Muscle layer of colon (tissue), 2 donors: ENCODE data around the gene NTRK1.
A peak's percentile ranks its signal among the peaks of the same experiment; 100 is the strongest.

Experiments
- H3K27ac ChIP-seq: one replicate; pipeline ENCODE4 v1.7.0; 2013; ENCODE audit warnings: low read depth, mild to moderate bottlenecking, low read length, moderate library complexity
- H3K27me3 ChIP-seq, 2 donors: one replicate each; pipeline ENCODE4 v1.7.0; 2013; ENCODE audit warnings: low read length in 2 of 2, mild to moderate bottlenecking in 2 of 2; ENCODE audit not compliant: insufficient read depth in 2 of 2, control insufficient read depth in 1 of 2
- H3K36me3 ChIP-seq: one replicate; pipeline ENCODE4 v1.7.0; 2013; ENCODE audit warnings: mild to moderate bottlenecking, low read length; ENCODE audit not compliant: insufficient read depth
- H3K4me1 ChIP-seq: one replicate; pipeline ENCODE4 v1.7.0; 2013; ENCODE audit warnings: mild to moderate bottlenecking, low read length; ENCODE audit not compliant: insufficient read depth
- H3K4me3 ChIP-seq, 2 donors: one replicate each; pipeline ENCODE4 v1.7.0; 2013; ENCODE audit warnings: low read length in 2 of 2, low read depth in 1 of 2, mild to moderate bottlenecking in 1 of 2, moderate library complexity in 1 of 2
- H3K9ac ChIP-seq: one replicate; pipeline ENCODE4 v1.7.0; 2013; ENCODE audit warnings: low read length
- H3K9me3 ChIP-seq: one replicate; pipeline ENCODE4 v1.7.0; 2013; ENCODE audit warnings: mild to moderate bottlenecking, low read length
- donor health status: abdominal sarcoma.
- donor health status: Adenocarcinoma of cecum.

The NTRK1 gene

GRCh38 chr1:156860628-156861423, at the start of gene NTRK1:
TSS of gene NTRK1 (plus strand) at chr1:156860865. CDS start at chr1:156860935, 70 bp downstream.
- peak within 1 kb of the TSS; percentile 42 to 60 for H3K4me3 ChIP-seq
- peaks cover 45 to 77% of the 10 kb centered on the region in 2 donors for H3K27me3 ChIP-seq
- no peaks in the 10 kb centered on the region for H3K36me3 ChIP-seq
- H3K9ac ChIP-seq = no peak within 1 kb of the TSS
- no peaks in the 10 kb centered on the region for H3K9me3 ChIP-seq
- peaks cover 16% of the 10 kb centered on the region for H3K4me1 ChIP-seq
- no peak within 1 kb of the TSS for H3K27ac ChIP-seq

- Histone ChIP-seq H3K4me3 (no peak overlapping the region), H3K27ac (no peak overlapping the region), H3K36me3 (no peaks in the 10 kb centered on the region), H3K9me3 (no peaks in the 10 kb centered on the region), H3K27me3 (peaks cover 0 to 22% of the 10 kb centered on the region in 2 donors), H3K9ac (no peak overlapping the region), H3K4me1 (peaks cover 22% of the 10 kb centered on the region)
Measured at GRCh38 chr1:156811168-156811567, 49.5 kb upstream of the NTRK1 start.

- H3K27me3 ChIP-seq = peaks cover 0 to 22% of the 10 kb centered on the region in 2 donors
- H3K27ac ChIP-seq = no peak overlapping the region
- H3K4me3 ChIP-seq = no peak overlapping the region
- peaks cover 18% of the 10 kb centered on the region for H3K4me1 ChIP-seq
- H3K36me3 ChIP-seq = no peaks in the 10 kb centered on the region
- no peaks in the 10 kb centered on the region for H3K9me3 ChIP-seq
- H3K9ac ChIP-seq = no peak overlapping the region
Measured at GRCh38 chr1:156812293-156812990, 48.2 kb upstream of the NTRK1 start.

- no peaks in the 10 kb centered on the region for H3K36me3 ChIP-seq
- H3K9ac ChIP-seq = no peak overlapping the region
- H3K4me3 ChIP-seq = peak overlapping the region in 1 of 2 donors; percentile 47
- H3K4me1 ChIP-seq = peaks cover 18% of the 10 kb centered on the region
- no peaks in the 10 kb centered on the region for H3K9me3 ChIP-seq
- no peak overlapping the region for H3K27ac ChIP-seq
- H3K27me3 ChIP-seq = peaks cover 0 to 22% of the 10 kb centered on the region in 2 donors
Measured at GRCh38 chr1:156813298-156813697, 47.4 kb upstream of the NTRK1 start.

GRCh38 chr1:156813750-156814570, 46.7 kb upstream of the NTRK1 start:
- Histone ChIP-seq H3K27me3 (peaks cover 0 to 22% of the 10 kb centered on the region in 2 donors), H3K4me3 (peak overlapping the region; percentile 3 to 47), H3K9me3 (no peaks in the 10 kb centered on the region), H3K36me3 (no peaks in the 10 kb centered on the region), H3K9ac (no peak overlapping the region), H3K4me1 (peaks cover 18% of the 10 kb centered on the region), H3K27ac (no peak overlapping the region)

GRCh38 chr1:156814571-156815260, 45.9 kb upstream of the NTRK1 start:
- peak overlapping the region in 1 of 2 donors; percentile 47 for H3K4me3 ChIP-seq
- peaks cover 18% of the 10 kb centered on the region for H3K4me1 ChIP-seq
- peaks cover 0 to 22% of the 10 kb centered on the region in 2 donors for H3K27me3 ChIP-seq
- no peaks in the 10 kb centered on the region for H3K9me3 ChIP-seq
- no peaks in the 10 kb centered on the region for H3K36me3 ChIP-seq
- H3K9ac ChIP-seq = no peak overlapping the region
- H3K27ac ChIP-seq = no peak overlapping the region

DNA sequence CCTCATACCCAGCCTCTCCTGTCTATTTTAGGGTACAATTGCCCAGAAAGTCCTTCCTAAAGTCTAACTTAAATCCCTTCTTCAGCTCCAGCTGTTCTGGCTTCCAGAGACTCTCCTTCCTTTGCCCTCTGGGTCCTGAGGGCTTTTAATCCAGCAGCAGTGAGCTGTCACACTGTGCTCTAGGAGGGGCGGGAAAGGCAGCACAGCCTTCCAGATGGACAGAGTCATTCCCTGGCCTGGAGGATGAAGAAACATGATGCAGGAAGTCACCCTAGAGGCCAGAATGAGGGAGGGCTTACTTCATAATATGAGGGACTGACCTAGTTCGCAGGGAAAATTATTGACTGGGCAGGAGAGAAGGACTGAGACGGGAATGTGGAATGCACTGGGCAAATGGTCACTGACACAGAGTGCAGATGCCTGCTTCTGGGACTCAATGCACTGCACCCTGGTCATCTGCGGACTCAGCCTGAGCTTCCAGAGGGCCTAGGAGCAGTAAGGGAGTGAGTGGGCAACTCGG, 45.3 kb upstream of the NTRK1 start:
- H3K4me1 ChIP-seq = peaks cover 18% of the 10 kb centered on the region
- H3K4me3 ChIP-seq = peak overlapping the region in 1 of 2 donors; percentile 24
- H3K36me3 ChIP-seq = no peaks in the 10 kb centered on the region
- no peaks in the 10 kb centered on the region for H3K9me3 ChIP-seq
- H3K9ac ChIP-seq = no peak overlapping the region
- H3K27ac ChIP-seq = no peak overlapping the region
- peaks cover 0 to 22% of the 10 kb centered on the region in 2 donors for H3K27me3 ChIP-seq

DNA sequence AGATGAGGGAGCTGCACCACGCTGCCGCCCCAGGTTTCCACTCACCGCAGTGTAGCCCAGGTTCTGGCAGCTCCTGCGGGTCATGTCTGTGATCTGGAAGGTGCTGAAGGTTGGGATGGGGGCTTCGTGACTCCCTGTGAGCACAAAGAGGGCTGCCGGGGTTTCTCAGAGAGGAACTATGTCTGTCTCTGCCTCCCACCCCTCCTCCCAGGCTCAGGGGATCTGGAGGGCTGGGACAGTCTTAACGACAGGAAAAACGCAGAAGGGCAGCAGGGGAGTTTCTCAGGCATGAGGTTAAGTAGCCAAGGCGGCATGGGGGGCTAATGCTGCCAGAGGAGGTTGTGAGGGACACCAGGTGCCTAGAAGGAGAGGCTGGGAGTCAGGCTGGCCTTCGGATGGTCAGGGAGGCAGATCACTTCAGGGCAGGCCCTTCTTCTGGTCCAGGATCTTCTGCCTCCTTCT, 44.7 kb upstream of the NTRK1 start:
- H3K27ac ChIP-seq = no peak overlapping the region
- H3K27me3 ChIP-seq = peaks cover 0 to 22% of the 10 kb centered on the region in 2 donors
- no peak overlapping the region for H3K9ac ChIP-seq
- H3K36me3 ChIP-seq = no peaks in the 10 kb centered on the region
- peak overlapping the region in 1 of 2 donors; percentile 24 for H3K4me3 ChIP-seq
- peaks cover 18% of the 10 kb centered on the region for H3K4me1 ChIP-seq
- no peaks in the 10 kb centered on the region for H3K9me3 ChIP-seq

DNA sequence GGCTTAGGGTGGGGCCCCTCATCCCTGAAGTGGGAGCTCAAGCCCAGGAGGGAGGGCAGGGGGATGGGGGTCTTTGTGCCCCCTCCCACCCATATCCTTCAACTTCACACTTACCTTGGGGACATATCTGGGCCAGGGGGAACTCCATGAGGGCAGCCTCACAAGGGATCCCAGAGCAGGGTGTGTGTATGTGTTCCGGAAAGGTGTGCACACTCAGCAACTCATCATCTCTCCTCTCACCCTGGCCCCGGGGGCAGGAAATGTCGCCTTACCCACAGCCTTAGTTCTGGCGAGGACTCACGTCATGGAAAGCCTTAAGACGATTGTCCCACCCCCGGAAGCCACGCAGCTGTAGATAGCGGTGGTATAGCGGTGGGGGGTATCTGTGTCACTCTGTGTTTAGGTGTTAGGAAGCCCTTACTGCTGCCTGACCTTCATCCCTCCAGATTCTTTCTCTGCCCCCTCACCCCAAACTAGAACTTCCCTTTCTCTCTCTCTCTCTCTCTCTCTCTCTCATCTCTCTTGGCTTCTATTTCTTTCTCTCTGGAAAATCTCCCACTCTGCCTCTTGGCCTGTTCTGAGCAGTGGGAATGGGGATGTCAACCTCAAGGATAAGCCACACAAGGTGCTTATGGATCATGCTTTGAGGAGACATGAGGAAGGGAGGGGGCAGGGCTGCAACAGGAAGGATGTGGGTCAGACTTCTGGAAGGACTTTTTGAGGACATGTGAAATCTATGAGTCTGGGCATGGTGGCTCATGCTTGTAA, 43.9 kb upstream of the NTRK1 start, which contains the start of gene SH2D2A:
SH2D2A (minus strand) TSS at position 288 of the 768 bp plus-strand sequence; CDS start at position 148, 140 bp downstream.
- Histone ChIP-seq H3K9me3 (no peaks in the 10 kb centered on the region), H3K36me3 (no peaks in the 10 kb centered on the region), H3K27ac (no peak within 1 kb of the TSS), H3K27me3 (peaks cover 0 to 21% of the 10 kb centered on the region in 2 donors), H3K4me1 (peaks cover 18% of the 10 kb centered on the region), H3K4me3 (peak within 1 kb of the TSS in 1 of 2 donors; percentile 24), H3K9ac (no peak within 1 kb of the TSS)

DNA sequence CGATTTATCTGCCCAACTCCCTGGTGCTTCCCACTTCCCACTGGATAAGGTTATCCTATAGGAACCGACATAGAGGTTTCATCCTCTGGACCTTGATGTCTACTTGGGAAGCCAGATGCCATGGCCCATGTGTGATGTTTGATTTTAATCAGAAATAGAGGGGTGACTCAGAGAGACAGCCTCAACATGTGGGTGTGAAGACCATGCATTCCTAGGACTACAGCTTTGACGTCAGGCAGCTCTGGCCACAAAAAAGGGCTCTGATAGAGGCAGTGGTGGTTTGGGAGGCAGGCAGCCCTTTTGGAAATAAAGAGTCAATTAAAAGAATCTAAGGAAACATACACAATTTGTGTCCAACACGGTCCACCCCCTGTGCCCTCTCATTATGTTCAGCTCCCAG, 38.9 kb upstream of the NTRK1 start:
- Histone ChIP-seq H3K9me3 (no peaks in the 10 kb centered on the region), H3K9ac (no peak overlapping the region)

More for the DNA sequence above, 38.9 kb upstream of the NTRK1 start:
- Histone ChIP-seq H3K36me3 (no peaks in the 10 kb centered on the region), H3K4me1 (no peaks in the 10 kb centered on the region), H3K27me3 (no peaks in the 10 kb centered on the region), H3K4me3 (no peak overlapping the region), H3K27ac (no peak overlapping the region)
